Liver (tissue), 3 donors: ENCODE data around the gene TUBB3.

Experiments used
- CTCF ChIP-seq: fragments of 150-350 bp; IDR thresholded peaks from 2 replicates; pipeline ENCODE4 v1.5.1; 2017; ENCODE audit warnings: improper control_type of control experiment, low read depth, low read length; ENCODE audit not compliant: missing input control
- EGR1 ChIP-seq, 2 donors: IDR thresholded peaks; 2 replicates each; pipeline ENCODE4 v1.6.1; 2016 to 2018; ENCODE audit warnings: antibody characterized with exemption in 2 of 2, low read depth in 2 of 2
- FOXA1 ChIP-seq: IDR thresholded peaks from 2 replicates; pipeline ENCODE4 v1.6.1; 2016; ENCODE audit warnings: antibody characterized with exemption
- GABPA ChIP-seq, 2 donors: IDR thresholded peaks in 1 of 2; conservative IDR thresholded peaks in 1 of 2; 2 replicates each; pipeline ENCODE4 v1.6.1; 2016; ENCODE audit warnings: antibody characterized with exemption in 2 of 2, mild to moderate bottlenecking in 1 of 2, moderate library complexity in 1 of 2
- RAD21 ChIP-seq, 2 donors: IDR thresholded peaks; 2 replicates each; pipeline ENCODE4 v1.6.1; 2016; ENCODE audit warnings: antibody characterized with exemption in 2 of 2, mild to moderate bottlenecking in 2 of 2
- SP1 ChIP-seq: IDR thresholded peaks from 2 replicates; pipeline ENCODE4 v1.6.1; 2018; ENCODE audit warnings: antibody characterized with exemption, mild to moderate bottlenecking
- YY1 ChIP-seq: IDR thresholded peaks from 2 replicates; pipeline ENCODE4 v1.6.1; 2016; ENCODE audit warnings: antibody characterized with exemption, mild to moderate bottlenecking
- TF ChIP-seq, protein P1 (sequence below): IDR thresholded peaks from 2 replicates; pipeline ENCODE4 v1.6.1; 2016; ENCODE audit warnings: antibody characterized with exemption
- donor health status: healthy.
- donor health status: healthy.

DNA sequence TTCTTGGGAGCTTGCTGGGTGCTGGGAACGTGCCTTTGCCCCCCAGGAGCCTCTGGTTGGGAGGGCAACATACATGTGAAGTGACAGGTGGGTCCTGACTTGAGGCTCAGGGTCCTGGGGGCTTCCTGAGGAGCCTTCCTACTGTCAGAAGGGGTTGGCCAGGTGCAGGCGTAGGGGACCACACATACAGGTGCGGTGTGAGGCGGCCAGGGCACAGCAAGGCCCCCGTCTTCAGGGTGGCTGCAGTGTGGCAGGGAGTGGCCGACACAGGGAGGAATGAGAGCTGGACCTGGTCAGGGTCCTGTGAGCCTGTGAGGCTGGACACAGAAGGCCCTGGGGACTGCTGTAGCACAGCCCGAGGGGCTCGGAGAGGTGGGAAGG, 39.1 kb upstream of the TUBB3 start:
- TF ChIP-seq CTCF (no peak), RAD21 (IDR thresholded peaks at IDR 0.05) (no peak), FOXA1 (no peak), SP1 (no peak), YY1 (no peak), GABPA (IDR thresholded peaks at IDR 0.05 in 1 of 2, conservative IDR thresholded peaks at IDR 0.05 in 1 of 2) (no peak), EGR1 (IDR thresholded peaks at IDR 0.05; ENCODE audit: low read depth in 2 of 2) (no peak)
- TF ChIP-seq, protein P1, sequence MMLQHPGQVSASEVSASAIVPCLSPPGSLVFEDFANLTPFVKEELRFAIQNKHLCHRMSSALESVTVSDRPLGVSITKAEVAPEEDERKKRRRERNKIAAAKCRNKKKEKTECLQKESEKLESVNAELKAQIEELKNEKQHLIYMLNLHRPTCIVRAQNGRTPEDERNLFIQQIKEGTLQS = no peak
